Caco-2 (cell line): ENCODE data around the gene EXD3. TPM values are rescaled to one million over a fixed set of nuclear protein-coding genes. Genes with fewer than 3 reads are reported as not detected.

ENCODE experiments used
- BruUV-seq: library from RNA; stranded (reverse); fragments of 400-500 nt; replicated peaks from 2 replicates; lab custom pipeline; 2021; lab: Mats Ljungman, UMichigan
- CTCF ChIA-PET: fragments of 300-600 bp; sonication (Branson Sonifier 250); formaldehyde crosslinking; loops from one replicate; lab custom pipeline; 2022; ENCODE audit warnings: antibody characterized with exemption; lab: Charles Lee
- POLR2A ChIA-PET: fragments of 300-600 bp; sonication (Branson Sonifier 250); formaldehyde crosslinking; loops from one replicate; lab custom pipeline; 2022; ENCODE audit warnings: antibody characterized with exemption; lab: Charles Lee
- DNase-seq, 2 experiments: peaks; one replicate each; pipeline versions ENCODE4 v3.0.0 to v3.0.0-alpha.2; 2020 to 2022
- H3K27me3 ChIP-seq: replicated peaks from 2 replicates; pipeline ENCODE4 v1.6.0; 2011; ENCODE audit warnings: low read length; ENCODE audit not compliant: control insufficient read depth, insufficient read depth
- H3K36me3 ChIP-seq: 2 replicates; pipeline ENCODE4 v1.5.1; 2011; ENCODE audit warnings: low read length; ENCODE audit not compliant: control insufficient read depth, insufficient read depth
- H3K4me1 ChIP-seq: fragments of 250-450 bp; sonication (Bioruptor Pico); 2 replicates; pipeline ENCODE4 v1.5.1; 2020; ENCODE audit warnings: mild to moderate bottlenecking
- H3K4me3 ChIP-seq: 2 replicates; pipeline ENCODE4 v1.5.1; 2011; ENCODE audit warnings: low read depth, mild to moderate bottlenecking, control low read depth, low read length
- H3K9me3 ChIP-seq: fragments of 250-450 bp; sonication (Bioruptor Pico); 2 replicates; pipeline ENCODE4 v1.5.1; 2020; ENCODE audit warnings: mild to moderate bottlenecking, moderate library complexity
- H3K27ac Mint-ChIP-seq: one replicate; pipeline ENCODE4 v1.8.0; 2022; ENCODE audit warnings: mixed read lengths; ENCODE audit not compliant: unreplicated experiment
- H3K27me3 Mint-ChIP-seq: one replicate; pipeline ENCODE4 v1.8.0; 2022; ENCODE audit warnings: mixed read lengths; ENCODE audit not compliant: insufficient read depth, unreplicated experiment
- H3K36me3 Mint-ChIP-seq: one replicate; pipeline ENCODE4 v1.8.0; 2022; ENCODE audit warnings: mild to moderate bottlenecking, mixed read lengths; ENCODE audit not compliant: insufficient read depth, unreplicated experiment
- H3K4me1 Mint-ChIP-seq: one replicate; pipeline ENCODE4 v1.8.0; 2022; ENCODE audit warnings: low read depth, mixed read lengths; ENCODE audit not compliant: unreplicated experiment
- H3K4me3 Mint-ChIP-seq: one replicate; pipeline ENCODE4 v1.8.0; 2022; ENCODE audit warnings: mild to moderate bottlenecking, moderate library complexity, mixed read lengths; ENCODE audit not compliant: unreplicated experiment
- H3K9me3 Mint-ChIP-seq: one replicate; pipeline ENCODE4 v1.8.0; 2022; ENCODE audit warnings: mixed read lengths; ENCODE audit not compliant: unreplicated experiment
- intact Hi-C: fragments of 100-400 bp; cut with micrococcal nuclease; formaldehyde crosslinking; loops from one replicate; pipeline ENCODE4 v1.10.0; 2022; ENCODE audit not compliant: unreplicated experiment
- total RNA-seq: library from RNA; stranded (reverse); gene quantifications from 2 replicates; pipeline ENCODE4 v1.2.3, GENCODE V29; 2022
- TF ChIP-seq, protein P1 (sequence below), 2 experiments: fragments of 200-600 bp in 1 of 2; IDR thresholded peaks; 1 replicate in 1 of 2; 2 replicates in 1 of 2; pipeline versions ENCODE4 v1.5.1 to v1.8.0; 2011 to 2022; ENCODE audit warnings: antibody characterized with exemption in 1 of 2, control low read depth in 1 of 2, inconsistent platforms in 1 of 2, low read depth in 1 of 2, low read length in 1 of 2, mild to moderate bottlenecking in 1 of 2, moderate library complexity in 1 of 2; ENCODE audit not compliant: insufficient read depth in 1 of 2, severe bottlenecking in 1 of 2, unreplicated experiment in 1 of 2

Gene EXD3
- total RNA-seq, 1 experiment from 2014 or later = 10.9 TPM

DNA sequence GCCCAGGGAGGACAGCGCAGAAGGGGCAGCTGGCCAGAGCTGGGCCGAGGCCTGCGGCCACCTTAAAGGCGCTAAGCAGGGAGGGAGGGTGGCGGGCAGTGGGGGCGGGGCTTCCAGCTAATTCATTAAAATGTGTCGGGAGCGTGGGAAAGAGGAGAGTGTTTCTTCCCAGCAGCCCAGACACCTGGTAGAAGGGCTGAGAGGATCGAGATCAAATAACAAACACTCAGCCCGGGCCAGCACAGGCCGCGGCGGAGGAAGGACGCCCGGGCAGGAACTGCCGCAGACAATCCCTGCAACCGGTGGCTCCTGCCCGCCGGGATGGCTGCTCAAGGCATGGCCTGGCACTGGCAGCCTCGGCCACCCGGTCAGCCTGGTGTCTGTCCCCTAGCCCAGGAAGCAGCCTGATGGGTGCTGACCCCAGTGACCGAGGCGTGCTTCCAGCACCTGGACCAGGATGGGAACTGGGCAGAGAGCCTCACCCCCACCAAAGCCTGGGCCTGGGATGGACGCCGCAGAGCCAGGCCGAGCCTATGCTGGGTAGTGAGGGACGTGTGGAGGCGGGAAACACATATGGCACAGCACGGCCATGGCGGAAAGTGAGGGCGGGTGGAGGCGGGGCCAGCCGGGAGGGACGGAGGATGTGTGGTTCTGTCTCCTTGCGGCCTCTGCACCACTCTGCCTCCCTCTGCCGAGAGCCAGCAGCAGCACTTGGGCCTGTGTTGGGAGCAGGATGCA is 117.7 kb downstream of the EXD3 start:
- H3K4me1 Mint-ChIP-seq = no peaks in the 10 kb centered on the region
- H3K27me3 Mint-ChIP-seq = no peaks in the 10 kb centered on the region
- no peaks in the 10 kb centered on the region for H3K9me3 ChIP-seq
- no TSS peak for BruUV-seq
- no peaks in the 10 kb centered on the region for H3K9me3 Mint-ChIP-seq
- no peaks in the 10 kb centered on the region for H3K27me3 ChIP-seq
- no peaks in the 10 kb centered on the region for H3K36me3 ChIP-seq
- no peak overlapping the region for H3K4me3 Mint-ChIP-seq
- ChIA-PET CTCF (interaction anchor here (1.3 kb wide), 1 partner anchor 18 kb away, joined by 4 read pairs; no protein-coding TSS in a partner anchor), POLR2A (no interaction called here)
- TF ChIP-seq, protein P1, sequence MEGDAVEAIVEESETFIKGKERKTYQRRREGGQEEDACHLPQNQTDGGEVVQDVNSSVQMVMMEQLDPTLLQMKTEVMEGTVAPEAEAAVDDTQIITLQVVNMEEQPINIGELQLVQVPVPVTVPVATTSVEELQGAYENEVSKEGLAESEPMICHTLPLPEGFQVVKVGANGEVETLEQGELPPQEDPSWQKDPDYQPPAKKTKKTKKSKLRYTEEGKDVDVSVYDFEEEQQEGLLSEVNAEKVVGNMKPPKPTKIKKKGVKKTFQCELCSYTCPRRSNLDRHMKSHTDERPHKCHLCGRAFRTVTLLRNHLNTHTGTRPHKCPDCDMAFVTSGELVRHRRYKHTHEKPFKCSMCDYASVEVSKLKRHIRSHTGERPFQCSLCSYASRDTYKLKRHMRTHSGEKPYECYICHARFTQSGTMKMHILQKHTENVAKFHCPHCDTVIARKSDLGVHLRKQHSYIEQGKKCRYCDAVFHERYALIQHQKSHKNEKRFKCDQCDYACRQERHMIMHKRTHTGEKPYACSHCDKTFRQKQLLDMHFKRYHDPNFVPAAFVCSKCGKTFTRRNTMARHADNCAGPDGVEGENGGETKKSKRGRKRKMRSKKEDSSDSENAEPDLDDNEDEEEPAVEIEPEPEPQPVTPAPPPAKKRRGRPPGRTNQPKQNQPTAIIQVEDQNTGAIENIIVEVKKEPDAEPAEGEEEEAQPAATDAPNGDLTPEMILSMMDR (IDR thresholded peaks at IDR 0.05; ENCODE audit: insufficient read depth in 1 of 2, low read depth in 1 of 2, low read length in 1 of 2, severe bottlenecking in 1 of 2, unreplicated experiment in 1 of 2) = no peak
- peaks cover 19% of the 10 kb centered on the region for H3K36me3 Mint-ChIP-seq
- no peak overlapping the region for H3K27ac Mint-ChIP-seq
- intact Hi-C loops = no loop called here
- H3K4me1 ChIP-seq = peaks cover 22% of the 10 kb centered on the region
- H3K4me3 ChIP-seq = no peak overlapping the region
- peak in 1 of 2 experiments; percentile 33 for DNase-seq

GRCh38 chr9:137304383-137305059 is 118.4 kb downstream of the EXD3 start:
- DNase-seq = peak in 1 of 2 experiments; percentile 48
- no peaks in the 10 kb centered on the region for H3K9me3 ChIP-seq
- H3K27me3 ChIP-seq = no peaks in the 10 kb centered on the region
- TF ChIP-seq, protein P1 (IDR thresholded peaks at IDR 0.05; ENCODE audit: insufficient read depth in 1 of 2, low read depth in 1 of 2, low read length in 1 of 2, severe bottlenecking in 1 of 2, unreplicated experiment in 1 of 2) = peak in 1 of 2 experiments; percentile 8
- Mint-ChIP-seq H3K27ac (no peak overlapping the region), H3K27me3 (no peaks in the 10 kb centered on the region), H3K4me1 (no peaks in the 10 kb centered on the region), H3K9me3 (no peaks in the 10 kb centered on the region), H3K4me3 (no peak overlapping the region), H3K36me3 (peaks cover 19% of the 10 kb centered on the region)
- BruUV-seq = no TSS peak
- H3K36me3 ChIP-seq = no peaks in the 10 kb centered on the region
- intact Hi-C loops = loop anchor here (5.0 kb wide), 1 partner anchor 118 kb away; the partner anchor contains the start of genes EXD3 and NOXA1
- ChIA-PET POLR2A (no interaction called here), CTCF (interaction anchor here (1.3 kb wide), 1 partner anchor 18 kb away, joined by 4 read pairs; no protein-coding TSS in a partner anchor)
- no peak overlapping the region for H3K4me3 ChIP-seq
- H3K4me1 ChIP-seq = peaks cover 23% of the 10 kb centered on the region

DNA sequence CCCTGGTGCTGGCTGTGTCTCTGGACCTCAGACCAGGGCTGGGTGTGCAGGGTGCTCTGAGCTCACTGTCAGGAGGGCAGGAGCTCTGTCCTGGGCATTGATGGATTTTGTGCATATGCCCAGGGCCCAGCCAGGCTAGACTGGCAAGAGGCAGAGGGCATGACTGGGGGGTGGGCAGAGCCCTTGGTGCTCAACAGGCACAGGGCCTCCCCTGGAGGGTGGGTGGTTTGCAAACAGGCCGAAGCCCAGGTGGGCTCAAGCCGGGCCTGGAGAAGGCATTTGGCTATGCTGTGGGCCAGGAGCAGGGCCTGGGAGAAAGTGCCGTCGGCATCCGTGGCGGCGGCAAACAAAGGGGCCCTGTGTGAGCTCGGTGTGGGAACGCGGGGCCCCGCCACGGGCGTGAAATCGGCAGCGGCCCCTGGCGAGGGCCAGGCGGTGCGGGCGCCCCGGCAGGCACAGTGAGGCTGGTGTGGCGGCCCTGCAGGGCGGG is 119.0 kb downstream of the EXD3 start:
- TF ChIP-seq, protein P1 (IDR thresholded peaks at IDR 0.05; ENCODE audit: insufficient read depth in 1 of 2, low read depth in 1 of 2, low read length in 1 of 2, severe bottlenecking in 1 of 2, unreplicated experiment in 1 of 2) = no peak
- peaks cover 22% of the 10 kb centered on the region for H3K36me3 Mint-ChIP-seq
- H3K27me3 ChIP-seq = no peaks in the 10 kb centered on the region
- ChIA-PET CTCF (interaction anchor here (1.3 kb wide), 1 partner anchor 17 kb away, joined by 4 read pairs; no protein-coding TSS in a partner anchor), POLR2A (no interaction called here)
- H3K9me3 ChIP-seq = no peaks in the 10 kb centered on the region
- DNase-seq = no peak
- intact Hi-C loops = loop anchor here (5.0 kb wide), 1 partner anchor 118 kb away; the partner anchor contains the start of genes EXD3 and NOXA1
- peak overlapping the region; percentile 47 for H3K4me3 Mint-ChIP-seq
- H3K36me3 ChIP-seq = no peaks in the 10 kb centered on the region
- H3K4me1 Mint-ChIP-seq = no peaks in the 10 kb centered on the region
- no TSS peak for BruUV-seq
- no peaks in the 10 kb centered on the region for H3K27me3 Mint-ChIP-seq
- H3K4me1 ChIP-seq = peaks cover 23% of the 10 kb centered on the region
- no peak overlapping the region for H3K4me3 ChIP-seq
- no peak overlapping the region for H3K27ac Mint-ChIP-seq
- no peaks in the 10 kb centered on the region for H3K9me3 Mint-ChIP-seq
